Spleen (tissue), 11 donors: ENCODE results near the gene SFMBT1. TPM values are rescaled to one million over a fixed set of nuclear protein-coding genes. Genes with fewer than 3 reads are reported as not detected.

Experiments
- DNase-seq: peaks from one replicate; pipeline ENCODE4 v3.0.0-alpha.2; 2020
- H3K27ac ChIP-seq, 8 donors: fragments of 200-600 bp; sonication (generic) in 7 of 8; 1 replicate in 4 of 8; 2 replicates in 4 of 8; pipeline versions ENCODE4 v1.5.0 to v1.8.0; 2016 to 2021; ENCODE audit warnings: inconsistent platforms in 4 of 8, mild to moderate bottlenecking in 4 of 8, moderate library complexity in 1 of 8
- H3K27me3 ChIP-seq, 7 donors: fragments of 200-600 bp; sonication (generic) in 6 of 7; replicated peaks in 1 of 7; 1 replicate in 4 of 7; 2 replicates in 3 of 7; pipeline versions ENCODE4 v1.5.0 to v1.8.0; 2016 to 2021; ENCODE audit warnings: inconsistent platforms in 3 of 7, mild to moderate bottlenecking in 1 of 7
- H3K36me3 ChIP-seq, 6 donors: fragments of 200-600 bp; sonication (generic) in 5 of 6; 1 replicate in 4 of 6; 2 replicates in 2 of 6; pipeline versions ENCODE4 v1.5.0 to v1.8.0; 2016 to 2021; ENCODE audit warnings: inconsistent platforms in 2 of 6
- H3K4me1 ChIP-seq, 6 donors: fragments of 200-600 bp; sonication (generic) in 5 of 6; 1 replicate in 3 of 6; 2 replicates in 3 of 6; pipeline versions ENCODE4 v1.5.0 to v1.8.0; 2016 to 2021; ENCODE audit warnings: inconsistent platforms in 3 of 6
- H3K4me3 ChIP-seq, 8 donors: fragments of 200-600 bp; sonication (generic) in 7 of 8; 1 replicate in 4 of 8; 2 replicates in 4 of 8; pipeline versions ENCODE4 v1.5.0 to v1.8.0; 2016 to 2021; ENCODE audit warnings: inconsistent platforms in 4 of 8, mild to moderate bottlenecking in 4 of 8, moderate library complexity in 2 of 8
- H3K9me3 ChIP-seq, 8 donors: fragments of 200-600 bp; sonication (generic) in 7 of 8; 1 replicate in 4 of 8; 2 replicates in 4 of 8; pipeline versions ENCODE4 v1.5.0 to v1.8.0; 2016 to 2021; ENCODE audit warnings: inconsistent platforms in 4 of 8
- POLR2A ChIP-seq, 3 donors: fragments of 450-650 bp; IDR thresholded peaks; one replicate each; pipeline ENCODE4 v1.5.1; 2017; ENCODE audit warnings: antibody characterized with exemption in 3 of 3, mild to moderate bottlenecking in 1 of 3
- POLR2AphosphoS5 ChIP-seq, 3 donors: sonication (generic); formaldehyde crosslinking; IDR thresholded peaks; one replicate each; pipeline ENCODE4 v1.5.1; 2017; ENCODE audit warnings: antibody characterized with exemption in 3 of 3
- WGBS, 5 donors: extraction: QIAGEN DNeasy Blood & Tissue Kit in 3 of 5; methylation state at CpG; one replicate each; pipeline versions ENCODE4 v1.1.5 to v1.1.7; 2013 to 2018; 5-methylcytosine and 5-hydroxymethylcytosine counted together
- intact Hi-C: fragments of 100-400 bp; cut with DNase I; formaldehyde crosslinking; loops from one replicate; pipeline ENCODE4 v1.15.0; 2023; ENCODE audit warnings: low total_unique reads
- polyA plus RNA-seq, 3 donors: library from polyadenylated mRNA; stranded (reverse); fragments of 200-250 nt; gene quantifications; one replicate each; pipeline ENCODE4 v1.2.1, GENCODE V29; 2013
- total RNA-seq, 7 donors: library from RNA; depleted of rRNA in 3 of 7; stranded (reverse); fragments of >200 nt in 3 of 7; fragmentation: NEBNext Ultra II Directional in 4 of 7; extraction: Animal tissue kit (Norgen Biotek cat#: 25700) in 4 of 7; gene quantifications; one replicate each; pipeline versions ENCODE4 v1.1.0 to v1.2.1, GENCODE V29; 2016 to 2021
- TF ChIP-seq, protein P1 (sequence below), 11 experiments: fragments of 200-600 bp in 7 of 11; fragments of 450-650 bp in 4 of 11; sonication (generic) in 4 of 11; IDR thresholded peaks in 8 of 11; conservative IDR thresholded peaks in 3 of 11; 1 replicate in 7 of 11; 2 replicates in 4 of 11; pipeline versions ENCODE4 v1.4.0 to v1.8.0; 2016 to 2021; ENCODE audit warnings: antibody characterized with exemption in 11 of 11, inconsistent platforms in 4 of 11, mild to moderate bottlenecking in 1 of 11
- donor health status: healthy with polysubstance abuse.
- donor health status: DM: no; HTN: no; CAD: no; lungs with moderate emphysema.
- donor health status: DM: no; HTN: no; CAD: no.
- donor health status: Bipolar disorder and iron deficiency.
- donor health status: healthy.
- donor health status: DM: no; HTN: no; CAD: no.
- donor health status: DM: yes; HTN: yes; CAD: no.

The SFMBT1 gene
- total and polyA plus RNA-seq, 10 donors: 3.0 to 24.9 (median 12.3) TPM

DNA sequence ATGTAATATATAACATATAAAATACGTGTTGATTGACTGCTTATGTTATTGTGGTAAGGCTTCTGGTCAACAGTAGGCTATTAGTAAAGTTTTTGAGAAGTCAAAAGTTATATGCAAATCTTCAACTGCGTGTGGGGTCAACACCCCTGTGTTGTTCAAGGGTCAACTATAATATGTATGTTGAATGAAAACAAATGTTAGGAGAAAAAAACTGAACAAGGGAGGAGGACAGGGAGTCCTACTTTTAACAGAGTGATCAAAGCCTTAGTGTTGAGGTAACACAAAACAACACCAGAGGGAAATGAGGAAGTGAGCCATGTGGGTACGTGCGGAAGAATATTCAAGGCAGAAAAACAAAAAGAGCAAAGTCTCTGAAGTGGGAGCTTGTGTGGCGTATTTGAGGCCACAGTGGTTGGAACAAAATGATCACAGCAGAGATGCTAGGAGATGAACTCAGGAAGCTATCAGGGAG is 62.5 kb downstream of the SFMBT1 start:
- Histone ChIP-seq H3K27ac (peak overlapping the region; percentile 55 to 88 (median 75)), H3K36me3 (no peaks in the 10 kb centered on the region), H3K4me3 (peak overlapping the region in 1 of 8 donors; percentile 27), H3K9me3 (peaks cover 0 to 11% (median 8%) of the 10 kb centered on the region in 8 donors), H3K4me1 (peaks cover 12 to 31% (median 19%) of the 10 kb centered on the region in 6 donors), H3K27me3 (no peaks in the 10 kb centered on the region)
- TF ChIP-seq POLR2AphosphoS5 (IDR thresholded peaks at IDR 0.05): peak in 1 of 3 donors; percentile 82
- TF ChIP-seq, protein P1, sequence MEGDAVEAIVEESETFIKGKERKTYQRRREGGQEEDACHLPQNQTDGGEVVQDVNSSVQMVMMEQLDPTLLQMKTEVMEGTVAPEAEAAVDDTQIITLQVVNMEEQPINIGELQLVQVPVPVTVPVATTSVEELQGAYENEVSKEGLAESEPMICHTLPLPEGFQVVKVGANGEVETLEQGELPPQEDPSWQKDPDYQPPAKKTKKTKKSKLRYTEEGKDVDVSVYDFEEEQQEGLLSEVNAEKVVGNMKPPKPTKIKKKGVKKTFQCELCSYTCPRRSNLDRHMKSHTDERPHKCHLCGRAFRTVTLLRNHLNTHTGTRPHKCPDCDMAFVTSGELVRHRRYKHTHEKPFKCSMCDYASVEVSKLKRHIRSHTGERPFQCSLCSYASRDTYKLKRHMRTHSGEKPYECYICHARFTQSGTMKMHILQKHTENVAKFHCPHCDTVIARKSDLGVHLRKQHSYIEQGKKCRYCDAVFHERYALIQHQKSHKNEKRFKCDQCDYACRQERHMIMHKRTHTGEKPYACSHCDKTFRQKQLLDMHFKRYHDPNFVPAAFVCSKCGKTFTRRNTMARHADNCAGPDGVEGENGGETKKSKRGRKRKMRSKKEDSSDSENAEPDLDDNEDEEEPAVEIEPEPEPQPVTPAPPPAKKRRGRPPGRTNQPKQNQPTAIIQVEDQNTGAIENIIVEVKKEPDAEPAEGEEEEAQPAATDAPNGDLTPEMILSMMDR (IDR thresholded peaks at IDR 0.05 in 8 of 11, conservative IDR thresholded peaks at IDR 0.05 in 3 of 11): no peak
- no peak for DNase-seq
- 34 to 51% (median 40%) methylated on average over 5 of the region's 5 CpGs for WGBS, 5 donors
- intact Hi-C loops: no loop called here

DNA sequence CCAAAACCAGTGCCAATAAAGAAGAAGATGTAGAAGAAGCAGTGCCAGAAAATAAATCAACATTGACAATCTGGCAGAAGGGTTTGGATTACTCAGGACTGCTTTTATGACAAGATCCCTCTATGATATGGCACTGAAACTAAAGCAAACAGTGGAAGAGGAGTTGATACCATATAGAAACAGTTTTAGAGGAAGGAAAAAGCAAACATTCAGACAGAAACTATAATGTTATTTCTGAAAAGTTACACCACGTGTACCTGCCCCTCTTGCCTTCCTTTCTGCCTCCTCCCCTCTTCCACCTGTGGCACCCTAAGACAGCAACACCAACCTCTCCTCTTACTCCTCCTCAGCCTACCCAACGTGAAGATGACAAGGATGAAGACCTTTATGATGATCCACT is 63.0 kb downstream of the SFMBT1 start:
- H3K4me1 ChIP-seq: peaks cover 12 to 29% (median 19%) of the 10 kb centered on the region in 6 donors
- WGBS, 5 donors: 48 to 56% (median 53%) methylated on average over 2 of the region's 2 CpGs
- intact Hi-C loops: no loop called here
- H3K36me3 ChIP-seq: no peaks in the 10 kb centered on the region
- DNase-seq: no peak
- peaks cover 0 to 11% (median 8%) of the 10 kb centered on the region in 8 donors for H3K9me3 ChIP-seq
- TF ChIP-seq POLR2AphosphoS5 (IDR thresholded peaks at IDR 0.05) (no peak), POLR2A (IDR thresholded peaks at IDR 0.05) (no peak)
- TF ChIP-seq, protein P1 (IDR thresholded peaks at IDR 0.05 in 8 of 11, conservative IDR thresholded peaks at IDR 0.05 in 3 of 11): no peak
- peak overlapping the region in 6 of 8 donors; percentile 70 to 88 (median 76) for H3K27ac ChIP-seq
- no peak overlapping the region for H3K4me3 ChIP-seq
- H3K27me3 ChIP-seq: no peaks in the 10 kb centered on the region

DNA sequence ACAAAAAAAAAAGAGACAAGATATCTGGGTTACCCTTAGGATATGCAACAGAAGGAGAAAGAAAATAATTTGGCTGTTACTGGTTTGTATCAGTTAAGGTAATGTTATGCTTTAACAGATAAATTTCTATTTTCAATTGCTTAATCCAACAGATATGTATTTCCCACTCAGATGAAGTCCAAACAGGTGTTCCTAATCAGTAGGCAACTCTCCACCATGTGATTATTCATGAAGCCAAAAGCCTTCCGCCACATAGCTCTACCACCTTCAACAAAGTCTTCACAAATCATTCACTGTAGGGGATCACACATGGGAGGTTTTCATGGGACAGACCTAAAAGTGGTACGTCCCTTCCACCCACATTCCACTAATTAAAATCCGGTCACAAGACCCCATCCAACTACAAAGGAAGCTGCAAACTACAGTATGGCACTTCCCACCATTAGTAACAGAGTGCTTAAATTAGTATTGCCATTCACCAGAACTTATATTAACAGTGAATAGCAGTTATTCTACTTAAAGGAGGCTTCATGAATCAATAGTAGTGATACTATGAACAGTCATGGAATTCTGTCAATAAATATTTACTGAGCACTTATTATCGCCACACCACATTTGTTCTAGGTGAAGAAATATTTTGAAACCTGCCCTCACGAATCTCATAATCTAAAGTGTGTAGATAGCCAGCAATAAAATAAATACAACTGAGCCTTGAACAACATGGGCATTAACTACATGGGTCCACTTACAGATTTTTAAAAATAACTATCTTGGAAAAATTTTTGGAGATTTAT is 66.5 kb downstream of the SFMBT1 start:
- TF ChIP-seq, protein P1 (IDR thresholded peaks at IDR 0.05 in 8 of 11, conservative IDR thresholded peaks at IDR 0.05 in 3 of 11): no peak
- TF ChIP-seq POLR2A (IDR thresholded peaks at IDR 0.05): no peak
- no peak for TF ChIP-seq POLR2AphosphoS5 (IDR thresholded peaks at IDR 0.05)
- H3K4me1 ChIP-seq: peaks cover 12 to 18% (median 17%) of the 10 kb centered on the region in 6 donors
- no peak for DNase-seq
- no peaks in the 10 kb centered on the region for H3K36me3 ChIP-seq
- 91 to 97% (median 93%) methylated on average over 5 of the region's 5 CpGs for WGBS, 5 donors
- no peaks in the 10 kb centered on the region for H3K27me3 ChIP-seq
- no peak overlapping the region for H3K4me3 ChIP-seq
- H3K27ac ChIP-seq: no peak overlapping the region
- peaks cover 0 to 11% (median 8%) of the 10 kb centered on the region in 8 donors for H3K9me3 ChIP-seq
- intact Hi-C loops: no loop called here

DNA sequence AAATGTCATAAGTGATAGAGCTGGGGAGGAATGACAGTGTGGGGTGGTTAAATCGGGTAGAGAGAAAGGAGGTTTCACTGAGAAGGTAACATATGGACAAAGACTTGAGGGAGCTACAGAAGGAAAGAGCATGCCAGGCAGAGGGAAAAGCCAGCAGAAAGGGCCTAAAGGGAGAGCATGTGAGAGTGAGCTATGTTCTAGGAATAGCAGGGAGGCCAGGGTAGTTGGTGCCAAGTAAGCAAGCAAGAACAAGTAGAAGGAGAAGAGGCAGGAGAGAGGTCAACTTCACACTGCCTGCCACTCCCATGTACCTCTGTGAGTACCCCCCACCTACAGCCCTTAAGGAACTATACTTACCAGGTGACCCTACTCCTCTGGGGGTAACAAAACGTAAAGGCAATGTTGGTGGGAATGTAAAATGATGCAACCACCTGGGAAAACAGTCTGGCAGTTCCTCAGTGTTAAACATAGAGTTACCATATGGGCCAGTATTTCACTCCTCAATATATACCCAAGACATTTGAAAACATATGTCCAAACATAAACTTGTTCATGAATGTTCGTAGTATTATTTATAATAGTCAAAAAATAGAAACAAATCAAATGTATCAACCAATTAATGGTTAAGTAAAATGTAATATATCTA is 67.6 kb downstream of the SFMBT1 start:
- 91 to 96% (median 93%) methylated on average over 3 of the region's 3 CpGs for WGBS, 5 donors
- Histone ChIP-seq H3K9me3 (peaks cover 0 to 11% (median 8%) of the 10 kb centered on the region in 8 donors), H3K4me3 (no peak overlapping the region), H3K27me3 (no peaks in the 10 kb centered on the region), H3K27ac (no peak overlapping the region), H3K36me3 (no peaks in the 10 kb centered on the region), H3K4me1 (peaks cover 4 to 11% (median 5%) of the 10 kb centered on the region in 6 donors)
- intact Hi-C loops: no loop called here
- DNase-seq: no peak
- TF ChIP-seq POLR2AphosphoS5 (IDR thresholded peaks at IDR 0.05): no peak
- TF ChIP-seq, protein P1 (IDR thresholded peaks at IDR 0.05 in 8 of 11, conservative IDR thresholded peaks at IDR 0.05 in 3 of 11): no peak
- TF ChIP-seq POLR2A (IDR thresholded peaks at IDR 0.05): no peak
